ENCODE measurements around the gene GM2A.
A peak's percentile ranks its signal among the peaks of the same experiment; 100 is the strongest.
"Not testable (repeated sequence)": the region's sequence is repeated elsewhere in the genome, so short reads cannot be mapped to it uniquely, and the experiment has no call there.

Gene GM2A

DNA sequence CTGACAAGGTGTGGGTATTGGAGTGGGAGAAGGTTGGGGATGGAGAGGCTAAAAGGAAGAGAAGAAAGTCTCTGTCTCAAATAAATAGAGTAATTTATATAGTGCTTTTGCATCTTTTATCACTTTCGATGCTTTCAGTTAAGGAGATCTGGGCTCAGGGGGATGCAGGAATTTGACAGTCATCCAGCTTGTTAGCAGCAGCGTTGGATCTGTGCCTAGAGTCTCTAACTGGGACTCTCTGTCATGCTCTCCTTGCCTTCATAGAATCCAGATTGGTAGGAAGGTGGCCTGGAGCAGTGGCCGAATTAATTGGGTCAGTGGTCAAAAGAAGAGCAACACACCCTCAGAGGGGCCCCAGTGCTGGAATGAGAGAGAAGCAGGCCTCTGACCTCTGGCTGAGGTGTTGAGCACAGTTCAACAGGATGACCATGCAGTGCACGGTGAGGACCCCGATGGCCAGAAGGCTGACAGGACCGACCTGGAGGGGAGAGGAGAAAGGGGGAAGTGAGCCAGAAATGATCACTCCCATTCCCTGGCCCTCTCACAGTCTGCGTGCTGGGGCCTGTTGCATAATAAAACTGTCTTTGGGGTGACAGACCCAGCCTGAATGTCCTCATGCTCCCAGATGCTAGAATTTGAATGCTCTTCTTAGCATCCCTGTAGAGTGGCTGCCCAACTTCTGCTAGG, 42.9 kb downstream of the GM2A start:
- no peak overlapping the region for H3K4me3 ChIP-seq (ENCODE audit: low read length)
- DNase-seq (ENCODE audit: low read depth), result no peak
- TF ChIP-seq, protein P1, sequence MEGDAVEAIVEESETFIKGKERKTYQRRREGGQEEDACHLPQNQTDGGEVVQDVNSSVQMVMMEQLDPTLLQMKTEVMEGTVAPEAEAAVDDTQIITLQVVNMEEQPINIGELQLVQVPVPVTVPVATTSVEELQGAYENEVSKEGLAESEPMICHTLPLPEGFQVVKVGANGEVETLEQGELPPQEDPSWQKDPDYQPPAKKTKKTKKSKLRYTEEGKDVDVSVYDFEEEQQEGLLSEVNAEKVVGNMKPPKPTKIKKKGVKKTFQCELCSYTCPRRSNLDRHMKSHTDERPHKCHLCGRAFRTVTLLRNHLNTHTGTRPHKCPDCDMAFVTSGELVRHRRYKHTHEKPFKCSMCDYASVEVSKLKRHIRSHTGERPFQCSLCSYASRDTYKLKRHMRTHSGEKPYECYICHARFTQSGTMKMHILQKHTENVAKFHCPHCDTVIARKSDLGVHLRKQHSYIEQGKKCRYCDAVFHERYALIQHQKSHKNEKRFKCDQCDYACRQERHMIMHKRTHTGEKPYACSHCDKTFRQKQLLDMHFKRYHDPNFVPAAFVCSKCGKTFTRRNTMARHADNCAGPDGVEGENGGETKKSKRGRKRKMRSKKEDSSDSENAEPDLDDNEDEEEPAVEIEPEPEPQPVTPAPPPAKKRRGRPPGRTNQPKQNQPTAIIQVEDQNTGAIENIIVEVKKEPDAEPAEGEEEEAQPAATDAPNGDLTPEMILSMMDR (conservative IDR thresholded peaks at IDR 0.05; ENCODE audit: low read length), result no peak

DNA sequence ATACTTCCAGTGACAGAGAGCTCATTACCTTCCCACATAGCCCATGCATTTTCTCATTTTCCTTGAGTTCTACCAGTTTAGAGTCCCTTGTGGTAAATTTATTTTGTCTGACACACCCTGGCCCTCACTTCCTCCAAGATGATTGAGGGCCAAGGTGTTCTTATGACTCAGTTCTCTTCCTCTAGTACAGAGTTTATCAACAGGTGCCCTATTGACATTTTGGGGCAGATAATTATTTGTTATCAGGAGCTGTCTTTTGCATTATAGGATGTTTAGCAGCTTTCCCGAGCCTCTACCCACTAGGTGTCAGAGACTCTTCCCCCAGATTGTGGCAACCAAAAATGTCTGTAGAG, 43.5 kb downstream of the GM2A start:
- no peak for DNase-seq (ENCODE audit: low read depth)
- H3K4me3 ChIP-seq (ENCODE audit: low read length), result no peak overlapping the region
- TF ChIP-seq, protein P1 (conservative IDR thresholded peaks at IDR 0.05; ENCODE audit: low read length), result no peak

DNA sequence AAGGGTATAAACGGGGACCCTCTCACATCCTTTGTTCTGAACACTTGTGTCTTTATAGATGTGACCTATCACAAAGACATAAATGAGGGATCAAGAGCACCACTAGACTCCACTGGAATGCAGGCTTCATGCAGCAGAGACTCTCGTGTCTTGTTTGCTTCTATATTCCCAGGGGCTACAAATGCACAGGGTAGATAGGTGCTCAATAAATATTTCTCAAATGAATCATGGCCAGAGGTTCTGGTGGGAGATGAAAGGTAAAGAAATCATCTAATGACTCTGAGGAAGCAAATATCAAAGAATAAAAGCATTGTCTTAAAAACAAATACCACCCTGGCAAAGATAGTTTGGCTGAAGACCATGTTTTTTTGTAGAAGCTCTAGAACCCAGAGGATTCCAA, 44.0 kb downstream of the GM2A start:
- no peak for DNase-seq (ENCODE audit: low read depth)
- H3K4me3 ChIP-seq (ENCODE audit: low read length), result no peak overlapping the region
- TF ChIP-seq, protein P1 (conservative IDR thresholded peaks at IDR 0.05; ENCODE audit: low read length), result no peak

DNA sequence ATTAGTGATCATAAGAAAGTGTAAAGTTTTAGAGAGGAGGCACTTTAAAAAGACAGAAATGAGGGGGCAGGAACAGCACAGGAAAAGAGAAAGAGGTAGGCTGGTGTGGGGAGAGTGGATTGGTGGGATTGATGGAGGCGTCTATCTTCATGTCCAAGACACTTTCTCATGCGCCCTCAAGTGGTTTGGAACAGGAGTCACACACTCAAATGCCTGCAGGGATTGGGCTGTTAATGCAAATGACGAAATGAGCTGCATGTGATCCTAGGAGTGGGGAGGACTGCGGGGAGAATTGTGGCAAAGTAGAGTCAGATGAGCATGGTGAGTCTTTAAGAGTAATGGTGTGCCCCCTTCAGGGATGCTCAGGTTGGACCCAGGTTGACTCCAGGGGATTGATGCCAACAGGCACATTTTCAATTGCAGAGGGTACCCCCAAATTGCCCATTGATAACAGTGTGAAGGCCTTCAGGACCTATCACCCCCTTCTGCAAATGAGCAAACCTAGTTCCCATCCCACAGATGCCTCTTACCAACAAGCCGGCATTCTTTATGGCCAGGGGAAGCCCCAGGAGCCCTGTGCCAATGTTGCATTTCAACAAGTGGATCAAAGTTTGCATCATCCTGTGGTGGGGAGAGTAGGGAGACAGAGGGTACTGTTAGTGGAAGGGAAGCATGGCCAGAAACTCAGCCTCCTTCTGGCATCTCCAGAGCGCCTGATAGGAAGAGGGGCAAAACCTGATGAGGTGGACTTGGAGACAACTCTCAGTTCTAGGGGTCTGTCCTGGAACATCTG, 45.3 kb downstream of the GM2A start:
- TF ChIP-seq, protein P1 (conservative IDR thresholded peaks at IDR 0.05; ENCODE audit: low read length), result peak; percentile 50
- peak; percentile 33 for DNase-seq (ENCODE audit: low read depth)
- no peak overlapping the region for H3K4me3 ChIP-seq (ENCODE audit: low read length)

DNA sequence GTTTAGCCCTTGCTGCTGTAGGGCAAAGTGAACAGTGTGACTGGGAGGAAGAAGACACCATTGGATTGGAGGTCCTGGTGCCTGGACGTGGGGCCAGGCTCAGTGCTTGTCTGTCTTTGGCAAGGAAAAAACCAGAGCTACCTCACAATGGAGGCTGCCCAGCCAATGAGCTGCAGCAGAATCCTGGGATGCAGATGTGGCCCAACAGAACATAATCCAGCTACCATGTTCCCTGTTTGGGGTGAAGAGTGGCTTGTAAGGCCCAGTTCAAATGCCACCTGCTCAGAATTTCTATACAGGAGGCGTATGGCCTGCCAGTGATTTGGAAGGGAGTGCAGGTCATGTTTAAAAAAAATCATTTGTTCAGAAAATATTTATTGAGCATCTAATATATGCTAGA, 50.7 kb downstream of the GM2A start, which contains the start of gene SLC36A3:
SLC36A3 (minus strand) TSS at position 101 of the 400 bp plus-strand sequence. CDS start 412 bp downstream, outside the sequence.
- no peak for DNase-seq (ENCODE audit: low read depth)
- TF ChIP-seq, protein P1 (conservative IDR thresholded peaks at IDR 0.05; ENCODE audit: low read length), result no peak
- H3K4me3 ChIP-seq (ENCODE audit: low read length), result no peak within 1 kb of the TSS

DNA sequence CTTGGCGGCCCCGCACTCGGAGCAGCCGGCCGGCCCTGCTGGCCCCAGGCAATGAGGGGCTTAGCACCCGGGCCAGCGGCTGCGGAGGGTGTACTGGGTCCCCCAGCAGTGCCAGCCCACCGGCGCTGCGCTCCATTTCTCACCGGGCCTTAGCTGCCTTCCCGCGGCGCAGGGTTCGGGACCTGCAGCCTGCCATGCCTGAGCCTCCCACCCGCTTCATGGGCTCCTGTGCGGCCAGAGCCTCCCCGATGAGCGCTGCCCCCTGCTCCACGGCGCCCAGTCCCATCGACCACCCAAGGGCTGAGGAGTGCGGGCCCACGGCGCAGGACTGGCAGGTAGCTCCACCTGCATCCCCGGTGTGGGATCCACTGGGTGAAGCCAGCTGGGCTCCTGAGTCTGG, 56.3 kb downstream of the GM2A start:
- H3K4me3 ChIP-seq (ENCODE audit: low read length); DNase-seq (ENCODE audit: low read depth): not testable (repeated sequence)

DNA sequence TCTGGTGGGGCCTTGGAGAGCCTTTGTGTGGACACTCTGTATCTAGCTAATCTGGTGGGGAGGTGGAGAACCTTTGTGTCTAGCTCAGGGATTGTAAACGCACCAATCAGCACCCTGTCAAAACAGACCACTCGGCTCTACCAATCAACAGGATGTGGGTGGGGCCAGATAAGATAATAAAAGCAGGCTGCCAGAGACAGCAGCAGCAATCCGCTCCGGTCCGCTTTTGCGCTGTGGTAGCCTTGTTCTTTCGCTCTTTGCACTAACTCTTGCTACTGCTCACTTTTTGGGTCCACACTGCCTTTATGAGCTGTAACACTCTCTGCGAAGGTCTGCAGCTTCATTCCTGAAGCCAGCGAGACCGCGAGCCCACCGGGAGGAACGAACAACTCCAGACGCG, 56.8 kb downstream of the GM2A start:
- not testable (repeated sequence) for DNase-seq (ENCODE audit: low read depth); H3K4me3 ChIP-seq (ENCODE audit: low read length)

DNA sequence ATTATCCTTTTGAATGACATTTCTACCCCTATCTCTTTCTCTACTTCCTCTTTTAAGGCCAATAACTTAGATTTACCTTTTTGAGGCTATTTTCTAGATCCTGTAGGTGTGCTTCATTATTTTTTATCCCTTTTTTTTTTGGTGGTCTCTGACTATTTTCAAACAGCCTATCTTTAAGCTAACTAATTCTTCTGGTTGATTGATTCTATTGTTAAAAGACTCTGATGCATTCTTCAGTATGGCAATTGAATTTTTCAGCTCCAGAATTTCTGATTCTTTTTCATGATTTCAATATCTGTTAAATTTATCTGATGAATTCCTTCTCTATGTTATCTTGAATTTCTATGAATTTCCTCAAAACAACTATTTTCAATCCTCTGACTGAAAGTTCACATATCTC, 57.9 kb downstream of the GM2A start:
- TF ChIP-seq, protein P1 (conservative IDR thresholded peaks at IDR 0.05; ENCODE audit: low read length), result no peak
- no peak overlapping the region for H3K4me3 ChIP-seq (ENCODE audit: low read length)
- DNase-seq (ENCODE audit: low read depth), result no peak

All from AG10803 (cell line).